ENCODE results near the gene SLC7A6. TPM values are rescaled to one million over a fixed set of nuclear protein-coding genes. Genes with fewer than 3 reads are reported as not detected.

Gene SLC7A6
- polyA plus RNA-seq, 3 donors: 4.3 to 47.7 (median 5.5) TPM

GRCh38 chr16:68276223-68276622 lies 11.9 kb downstream of the SLC7A6 start:
- H3K4me3 ChIP-seq (replicated peaks in 1 of 3; ENCODE audit: low read depth in 2 of 3, low read length in 3 of 3): no peak overlapping the region
- no peak for DNase-seq
- intact Hi-C loops (cut with micrococcal nuclease): no loop called here
- H3K27me3 Mint-ChIP-seq (ENCODE audit: low read depth in 3 of 3): peaks cover 0 to 1% (median 0%) of the 10 kb centered on the region in 3 donors
- H2AFZ ChIP-seq (ENCODE audit: insufficient read depth, low read depth, low read length, poor library complexity, severe bottlenecking): no peak overlapping the region
- H3K9me3 ChIP-seq (replicated peaks in 1 of 2; ENCODE audit: control insufficient read depth in 1 of 2, insufficient read depth in 1 of 2, low read length in 2 of 2): no peaks in the 10 kb centered on the region
- no peaks in the 10 kb centered on the region for H3K4me1 ChIP-seq (ENCODE audit: control insufficient read depth in 1 of 2, insufficient read depth in 2 of 2, low read length in 2 of 2)
- no peak overlapping the region for H3K4me3 Mint-ChIP-seq
- peaks cover 43 to 68% of the 10 kb centered on the region in 2 donors for H3K36me3 Mint-ChIP-seq
- TF ChIP-seq CTCF (IDR thresholded peaks at IDR 0.05): no peak
- peaks cover 16 to 57% of the 10 kb centered on the region in 2 donors for H3K36me3 ChIP-seq (replicated peaks in 1 of 2; ENCODE audit: control insufficient read depth in 1 of 2, insufficient read depth in 2 of 2, low read length in 2 of 2)
- no peak overlapping the region for H3K9ac ChIP-seq (ENCODE audit: insufficient read depth, low read length, poor library complexity, severe bottlenecking)
- H3K4me2 ChIP-seq (replicated peaks; ENCODE audit: extremely low read depth, low read length, poor library complexity, severe bottlenecking): no peak overlapping the region
- H3K4me1 Mint-ChIP-seq: peaks cover 10% of the 10 kb centered on the region
- H3K27ac ChIP-seq (ENCODE audit: low read depth in 1 of 2, low read length in 2 of 2): no peak overlapping the region
- peaks cover 22% of the 10 kb centered on the region for H3K79me2 ChIP-seq (ENCODE audit: insufficient read depth, low read length)
- H3K27me3 ChIP-seq (ENCODE audit: control insufficient read depth in 2 of 2, insufficient read depth in 2 of 2, low read length in 2 of 2): no peaks in the 10 kb centered on the region
- H4K20me1 ChIP-seq (ENCODE audit: insufficient read depth, low read length): peaks cover 32% of the 10 kb centered on the region
- no peaks in the 10 kb centered on the region for H3K9me3 Mint-ChIP-seq
- no peak overlapping the region for H3K27ac Mint-ChIP-seq
- WGBS (ENCODE audit: insufficient coverage): no CpG with 5 or more reads among the region's 3 CpGs

DNA sequence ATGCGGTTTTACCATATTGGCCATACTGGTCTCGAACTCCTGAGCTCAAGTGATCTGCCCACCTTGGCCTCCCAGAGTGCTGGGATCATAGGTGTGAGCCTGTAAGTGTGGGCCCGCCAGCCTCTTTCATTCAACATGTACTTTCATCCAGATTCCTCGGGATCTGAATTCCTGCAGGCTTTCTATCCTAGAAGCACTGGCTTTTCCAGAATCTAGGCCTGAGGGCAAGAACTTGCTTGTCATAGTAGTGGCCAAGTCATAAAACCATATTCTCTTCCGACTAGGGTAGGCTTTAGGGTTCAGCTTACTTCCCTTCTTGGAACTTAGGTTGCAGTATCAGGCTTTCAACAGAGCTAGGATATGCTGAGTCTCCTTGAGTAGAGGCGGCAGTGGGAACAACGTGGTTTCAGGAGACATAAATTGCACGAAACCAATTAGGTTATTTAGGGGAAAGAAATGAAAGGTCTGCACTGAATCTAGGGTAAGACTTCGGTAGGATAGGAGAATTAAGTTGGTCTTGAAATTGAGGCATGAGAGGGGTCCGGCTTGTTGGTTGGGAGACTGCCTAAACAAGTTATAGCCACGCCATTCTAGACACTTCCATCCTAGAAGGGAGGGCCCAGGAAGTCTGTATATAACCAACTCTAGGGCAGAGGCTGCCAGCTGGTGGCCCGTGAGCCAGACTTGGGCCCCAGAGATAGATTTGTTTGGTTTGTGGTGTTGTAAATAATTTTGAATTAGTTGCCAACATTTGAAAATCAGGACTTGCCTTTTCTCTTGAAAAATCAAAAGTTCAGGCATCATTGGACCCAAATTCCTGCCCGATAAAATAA lies 15.6 kb downstream of the SLC7A6 start:
- no peak overlapping the region for H3K4me3 Mint-ChIP-seq
- WGBS (ENCODE audit: insufficient coverage): 76% methylated on average over 8 of the region's 13 CpGs
- Histone ChIP-seq H3K27ac (ENCODE audit: low read depth in 1 of 2, low read length in 2 of 2) (no peak overlapping the region), H3K27me3 (ENCODE audit: control insufficient read depth in 2 of 2, insufficient read depth in 2 of 2, low read length in 2 of 2) (no peaks in the 10 kb centered on the region), H3K4me2 (replicated peaks; ENCODE audit: extremely low read depth, low read length, poor library complexity, severe bottlenecking) (no peak overlapping the region), H3K79me2 (ENCODE audit: insufficient read depth, low read length) (peaks cover 14% of the 10 kb centered on the region), H3K4me1 (ENCODE audit: control insufficient read depth in 1 of 2, insufficient read depth in 2 of 2, low read length in 2 of 2) (peaks cover 26 to 29% of the 10 kb centered on the region in 2 donors), H4K20me1 (ENCODE audit: insufficient read depth, low read length) (peaks cover 6% of the 10 kb centered on the region), H2AFZ (ENCODE audit: insufficient read depth, low read depth, low read length, poor library complexity, severe bottlenecking) (no peak overlapping the region), H3K9ac (ENCODE audit: insufficient read depth, low read length, poor library complexity, severe bottlenecking) (no peak overlapping the region), H3K4me3 (replicated peaks in 1 of 3; ENCODE audit: low read depth in 2 of 3, low read length in 3 of 3) (no peak overlapping the region), H3K36me3 (replicated peaks in 1 of 2; ENCODE audit: control insufficient read depth in 1 of 2, insufficient read depth in 2 of 2, low read length in 2 of 2) (peaks cover 9 to 38% of the 10 kb centered on the region in 2 donors), H3K9me3 (replicated peaks in 1 of 2; ENCODE audit: control insufficient read depth in 1 of 2, insufficient read depth in 1 of 2, low read length in 2 of 2) (no peaks in the 10 kb centered on the region)
- peak overlapping the region in 2 of 7 donors; percentile 68 to 81 for H3K27ac Mint-ChIP-seq
- H3K4me1 Mint-ChIP-seq: peaks cover 34% of the 10 kb centered on the region
- intact Hi-C loops (cut with micrococcal nuclease): no loop called here
- peaks cover 0 to 1% (median 0%) of the 10 kb centered on the region in 3 donors for H3K27me3 Mint-ChIP-seq (ENCODE audit: low read depth in 3 of 3)
- no peak for TF ChIP-seq CTCF (IDR thresholded peaks at IDR 0.05)
- peaks cover 0 to 2% (median 0%) of the 10 kb centered on the region in 7 donors for H3K9me3 Mint-ChIP-seq
- peaks cover 39 to 58% of the 10 kb centered on the region in 2 donors for H3K36me3 Mint-ChIP-seq
- DNase-seq: no peak
